K562 (cell line): ENCODE measurements around the gene ZMIZ1. TPM values are rescaled to one million over a fixed set of nuclear protein-coding genes. Genes with fewer than 3 reads are reported as not detected.

Experiments
- ARID2 ChIP-seq: fragments of 450-650 bp; IDR thresholded peaks from 2 replicates; pipeline ENCODE4 v1.6.1; 2017; ENCODE audit warnings: antibody characterized with exemption, mild to moderate bottlenecking
- EP300 ChIP-seq: IDR thresholded peaks from 2 replicates; pipeline ENCODE4 v1.6.1; 2012; ENCODE audit warnings: low read length, improper control_type of control experiment
- FOXP4 ChIP-seq: sonication (generic); formaldehyde crosslinking; IDR thresholded peaks from 2 replicates; pipeline ENCODE4 v1.8.0; 2022; ENCODE audit warnings: mild to moderate bottlenecking, missing genetic modification reagents, borderline replicate concordance
- JUNB ChIP-seq: fragments of 450-650 bp; formaldehyde crosslinking; conservative IDR thresholded peaks from 2 replicates; pipeline ENCODE4 v1.4.0; 2020; ENCODE audit warnings: mild to moderate bottlenecking
- MBD2 ChIP-seq: sonication (generic); IDR thresholded peaks from 2 replicates; pipeline ENCODE4 v1.6.1; 2016; ENCODE audit warnings: low read depth, borderline replicate concordance
- NRF1 ChIP-seq, 2 experiments: fragments of 450-650 bp; IDR thresholded peaks in 1 of 2; conservative IDR thresholded peaks in 1 of 2; 2 replicates each; pipeline ENCODE4 v1.6.1; 2014; ENCODE audit warnings: mild to moderate bottlenecking in 2 of 2
- POLR2G ChIP-seq: fragments of 200-400 bp; formaldehyde crosslinking; IDR thresholded peaks from 2 replicates; pipeline ENCODE4 v1.6.1; 2017; ENCODE audit warnings: low read depth, mild to moderate bottlenecking, antibody characterized with exemption, low read length, moderate library complexity
- RBM34 ChIP-seq: fragments of 200-400 bp; formaldehyde crosslinking; IDR thresholded peaks from 2 replicates; pipeline ENCODE4 v1.6.1; 2018; ENCODE audit warnings: low read length, borderline replicate concordance; ENCODE audit not compliant: insufficient read depth
- RCOR1 ChIP-seq, 2 experiments: IDR thresholded peaks; 2 replicates each; pipeline ENCODE4 v1.6.1; 2012; ENCODE audit warnings: low read depth in 2 of 2, low read length in 2 of 2, borderline replicate concordance in 1 of 2, improper control_type of control experiment in 1 of 2
- RNF219 ChIP-seq: fragments of 250-450 bp; sonication (Bioruptor Pico); IDR thresholded peaks from 2 replicates; pipeline ENCODE4 v1.5.0; 2022; ENCODE audit warnings: mild to moderate bottlenecking
- SIRT6 ChIP-seq: IDR thresholded peaks from one replicate; pipeline ENCODE4 v1.6.1; 2012; ENCODE audit warnings: low read depth, mild to moderate bottlenecking, control low read depth, inconsistent platforms, low read length, moderate library complexity
- TAF1 ChIP-seq: IDR thresholded peaks from 2 replicates; pipeline ENCODE4 v1.6.1; 2011; ENCODE audit warnings: mild to moderate bottlenecking, low read length, moderate library complexity; ENCODE audit not compliant: insufficient read depth, control insufficient read depth, severe bottlenecking; ENCODE audit errors: extremely low read depth
- ZC3H8 ChIP-seq: fragments of 450-650 bp; IDR thresholded peaks from 2 replicates; pipeline ENCODE4 v1.6.1; 2017
- ZMIZ1 ChIP-seq, 2 experiments: fragments of 150-350 bp in 1 of 2; IDR thresholded peaks; 2 replicates each; pipeline ENCODE4 v1.6.1; 2012 to 2016; ENCODE audit warnings: low read depth in 2 of 2, low read length in 2 of 2, mild to moderate bottlenecking in 1 of 2, moderate library complexity in 1 of 2
- ZNF395 ChIP-seq: fragments of 200-800 bp; sonication (Bioruptor generic); IDR thresholded peaks from 2 replicates; pipeline ENCODE4 v1.6.1; 2017; ENCODE audit warnings: missing genetic modification characterization, missing compliant biosample characterization
- ZNF785 ChIP-seq: fragments of 250-450 bp; sonication (Bioruptor Pico); IDR thresholded peaks from 2 replicates; pipeline ENCODE4 v1.4.0; 2020; ENCODE audit warnings: mild to moderate bottlenecking
- ZSCAN32 ChIP-seq: fragments of 450-650 bp; formaldehyde crosslinking; IDR thresholded peaks from 2 replicates; pipeline ENCODE4 v1.4.0; 2020; ENCODE audit warnings: mild to moderate bottlenecking, moderate library complexity
- polyA plus RNA-seq, 8 experiments: library from polyadenylated mRNA; depleted of rRNA in 4 of 8; stranded (reverse) in 5 of 8; unstranded in 3 of 8; fragments of >200 nt; fragmentation: Nextera tagmentation in 2 of 8; fragmentation: Illumina TruSeq in 1 of 8; extraction: Ambion mirVana in 2 of 8; extraction: Trizol in 1 of 8; gene quantifications; 2 replicates each; pipeline versions ENCODE4 v1.2.1 to v1.2.3, GENCODE V29; 2011 to 2014; ENCODE audit warnings: inconsistent platforms in 1 of 8, missing spikeins in 1 of 8
- total RNA-seq, 7 experiments: library from RNA; depleted of rRNA in 6 of 7; stranded (reverse); fragments of >200 nt in 6 of 7; fragmentation: Illumina TruSeq in 2 of 7; extraction: Trizol in 2 of 7; gene quantifications; 2 replicates each; pipeline versions ENCODE4 v1.2.1 to v1.2.3, GENCODE V29; 2011 to 2021; ENCODE audit warnings: low replicate concordance in 1 of 7

Gene ZMIZ1
- total and polyA plus RNA-seq, 9 of the 15 experiments (the other 6 are each of a cell fraction or from before 2014, with no cell fraction given), result 1.0 to 37.3 (median 4.3) TPM

GRCh38 chr10:79067241-79068202 is 1.2 kb upstream of the ZMIZ1 start (continued):
- TF ChIP-seq RNF219 (no peak; the same call in 1 of the 2 replicates), ZMIZ1 (IDR thresholded peaks at IDR 0.05; ENCODE audit: low read depth in 2 of 2, low read length in 2 of 2) (0 out of 4 replicates have a peak, but pooled peaks of 1 of the 2 experiments have one; percentile 34), RBM34 (no peak), EP300 (peak; percentile 42; the same call in 1 of the 2 replicates), RCOR1 (IDR thresholded peaks at IDR 0.05; ENCODE audit: borderline replicate concordance in 1 of 2, low read depth in 2 of 2, low read length in 2 of 2) (peak in 1 of 2 experiments; percentile 71; a peak in 2 of 4 replicates), NRF1 (conservative IDR thresholded peaks at IDR 0.05 in 1 of 2, IDR thresholded peaks at IDR 0.05 in 1 of 2) (peak; percentile 83 to 86), ZSCAN32 (CRISPR knock-in tag) (no peak), SIRT6 (no peak), ZNF785 (no peak), FOXP4 (CRISPR knock-in tag) (no peak), ZNF395 (CRISPR knock-in tag) (peak; percentile 70), ARID2 (no peak), MBD2 (no peak; the same call in 1 of the 2 replicates), ZC3H8 (0 out of 2 replicates have a peak, but pooled peaks have one; percentile 22), TAF1 (peak; percentile 68), POLR2G (peak; percentile 77), JUNB (CRISPR knock-in tag) (no peak)
